ENCODE data around the gene ALG14.

GRCh38 chr1:94926126-94926914 is 146.4 kb downstream of the ALG14 start:
- no peak for TF ChIP-seq POLR2AphosphoS5 (IDR thresholded peaks at IDR 0.05; ENCODE audit: low read depth, low read length)
- no peak for TF ChIP-seq POLR2A (IDR thresholded peaks at IDR 0.05; ENCODE audit: low read depth, low read length)
- no peak for TF ChIP-seq POU2F2 (IDR thresholded peaks at IDR 0.05; ENCODE audit: low read depth, low read length)

Data from GM12891 (cell line).